GM18858 (cell line): ENCODE measurements around the gene GPD1.

Experiments
- ATAC-seq: cut with Tn5 transposase; IDR thresholded peaks from one replicate; pipeline ENCODE4 v1.9.1; 2021; ENCODE audit not compliant: unreplicated experiment

Gene GPD1

GRCh38 chr12:50103767-50104321, at the start of gene GPD1:
Gene GPD1 (plus strand): TSS chr12:50104008. CDS start chr12:50104051, 43 bp downstream.
- no peak for ATAC-seq

- no peak for ATAC-seq
Observed at GRCh38 chr12:50055831-50056638, 47.8 kb upstream of the GPD1 start.

GRCh38 chr12:50056639-50056976, 47.2 kb upstream of the GPD1 start:
- ATAC-seq: no peak

- ATAC-seq: no peak
Observed at GRCh38 chr12:50057000-50057841, 46.6 kb upstream of the GPD1 start, which contains the start of gene ASIC1. Gene ASIC1 (plus strand): TSS chr12:50057596. CDS start chr12:50058767, 1,171 bp downstream.

GRCh38 chr12:50057896-50058670, 45.7 kb upstream of the GPD1 start:
- ATAC-seq: no peak

GRCh38 chr12:50058743-50059312, 45.0 kb upstream of the GPD1 start:
- ATAC-seq: no peak

GRCh38 chr12:50059440-50060119, 44.2 kb upstream of the GPD1 start:
- ATAC-seq: no peak

GRCh38 chr12:50060120-50060468, 43.7 kb upstream of the GPD1 start:
- ATAC-seq: no peak

- ATAC-seq: no peak
Observed at GRCh38 chr12:50061171-50061570, 42.6 kb upstream of the GPD1 start.

GRCh38 chr12:50061946-50062686, 41.7 kb upstream of the GPD1 start:
- no peak for ATAC-seq

GRCh38 chr12:50062728-50063460, 40.9 kb upstream of the GPD1 start:
- ATAC-seq: no peak

- ATAC-seq: no peak
Observed at GRCh38 chr12:50065726-50066310, 38.0 kb upstream of the GPD1 start.

- ATAC-seq: no peak
Observed at GRCh38 chr12:50066402-50066801, 37.4 kb upstream of the GPD1 start.

GRCh38 chr12:50069069-50069468, 34.7 kb upstream of the GPD1 start:
- no peak for ATAC-seq

- no peak for ATAC-seq
Observed at GRCh38 chr12:50069539-50069938, 34.3 kb upstream of the GPD1 start.

GRCh38 chr12:50070314-50071060, 33.3 kb upstream of the GPD1 start:
- no peak for ATAC-seq

GRCh38 chr12:50072198-50072907, 31.5 kb upstream of the GPD1 start:
- no peak for ATAC-seq
